Measurements from ENCODE around the gene FOXC1. TPM values are rescaled to one million over a fixed set of nuclear protein-coding genes. Genes with fewer than 3 reads are reported as not detected.

FOXC1 gene
- total RNA-seq, 2 experiments from 2014 or later: not detected

DNA sequence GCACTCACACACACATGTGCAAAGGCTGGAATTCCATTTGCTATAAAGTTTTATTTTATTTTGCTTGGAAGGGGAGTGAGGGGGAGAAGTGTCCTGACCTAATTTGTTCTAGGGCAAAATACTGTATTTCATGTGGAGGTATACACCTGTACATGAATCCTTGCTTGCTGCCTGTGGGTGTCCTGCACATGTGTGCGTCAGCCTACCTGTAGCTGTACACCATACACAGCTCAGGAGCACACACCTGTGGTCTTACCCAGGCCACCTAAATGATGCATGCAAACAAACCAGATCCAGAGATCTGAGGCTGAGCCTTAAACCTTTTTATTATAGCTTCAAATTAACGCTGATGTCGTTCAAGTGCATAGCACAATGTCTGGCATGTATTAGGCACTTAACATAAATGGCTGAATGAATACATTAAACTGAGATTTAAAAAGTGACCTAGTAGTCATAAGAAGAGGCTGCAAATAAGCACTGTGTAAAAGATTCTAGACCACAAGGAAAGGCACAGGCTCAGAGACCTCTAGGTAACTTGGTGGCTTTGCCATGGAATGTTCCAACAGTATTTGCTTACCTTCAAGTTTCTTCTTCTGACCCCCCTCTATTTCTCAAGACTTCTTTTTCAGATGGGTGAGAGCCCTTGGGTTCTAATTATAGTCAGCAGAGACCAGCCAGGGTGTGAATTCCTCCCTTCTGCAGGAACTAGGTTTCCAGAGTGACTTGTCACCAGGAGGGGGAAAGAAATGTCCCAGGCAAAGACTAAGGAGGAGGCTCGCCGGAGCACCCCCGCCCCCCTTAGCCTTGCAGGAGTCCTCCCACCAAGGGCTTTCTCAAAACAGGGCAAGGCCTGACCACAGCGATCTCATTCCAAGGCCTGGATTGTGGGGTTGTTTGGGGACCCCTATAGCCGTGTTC is 13.4 kb downstream of the FOXC1 start:
- DNase-seq (no peak), ATAC-seq (ENCODE audit: low read depth) (no peak)
- peaks cover 73% of the 10 kb centered on the region for H3K27me3 Mint-ChIP-seq
- peaks cover 3% of the 10 kb centered on the region for H3K36me3 Mint-ChIP-seq
- H3K27ac Mint-ChIP-seq: no peak overlapping the region
- H3K9me3 Mint-ChIP-seq: no peaks in the 10 kb centered on the region
- POLR2A ChIA-PET: no interaction called here
- H3K4me1 Mint-ChIP-seq: peaks cover 5% of the 10 kb centered on the region
- H3K4me3 Mint-ChIP-seq: no peak overlapping the region

GRCh38 chr6:1623769-1624057 is 14.0 kb downstream of the FOXC1 start:
- Mint-ChIP-seq H3K9me3 (no peaks in the 10 kb centered on the region), H3K36me3 (peaks cover 3% of the 10 kb centered on the region), H3K27me3 (peaks cover 73% of the 10 kb centered on the region), H3K27ac (no peak overlapping the region), H3K4me1 (peaks cover 5% of the 10 kb centered on the region), H3K4me3 (no peak overlapping the region)
- ATAC-seq (ENCODE audit: low read depth) (no peak), DNase-seq (no peak)
- POLR2A ChIA-PET: no interaction called here

GRCh38 chr6:1624058-1624850 is 14.5 kb downstream of the FOXC1 start:
- DNase-seq: no peak
- Mint-ChIP-seq H3K27me3 (peaks cover 74% of the 10 kb centered on the region), H3K9me3 (no peaks in the 10 kb centered on the region), H3K4me1 (peaks cover 5% of the 10 kb centered on the region), H3K36me3 (peaks cover 3% of the 10 kb centered on the region), H3K4me3 (peak overlapping the region; percentile 50), H3K27ac (no peak overlapping the region)
- no peak for ATAC-seq (ENCODE audit: low read depth)
- POLR2A ChIA-PET: interaction anchor here (0.6 kb wide), 1 partner anchor 16 kb away, joined by 3 read pairs; no protein-coding TSS in a partner anchor

DNA sequence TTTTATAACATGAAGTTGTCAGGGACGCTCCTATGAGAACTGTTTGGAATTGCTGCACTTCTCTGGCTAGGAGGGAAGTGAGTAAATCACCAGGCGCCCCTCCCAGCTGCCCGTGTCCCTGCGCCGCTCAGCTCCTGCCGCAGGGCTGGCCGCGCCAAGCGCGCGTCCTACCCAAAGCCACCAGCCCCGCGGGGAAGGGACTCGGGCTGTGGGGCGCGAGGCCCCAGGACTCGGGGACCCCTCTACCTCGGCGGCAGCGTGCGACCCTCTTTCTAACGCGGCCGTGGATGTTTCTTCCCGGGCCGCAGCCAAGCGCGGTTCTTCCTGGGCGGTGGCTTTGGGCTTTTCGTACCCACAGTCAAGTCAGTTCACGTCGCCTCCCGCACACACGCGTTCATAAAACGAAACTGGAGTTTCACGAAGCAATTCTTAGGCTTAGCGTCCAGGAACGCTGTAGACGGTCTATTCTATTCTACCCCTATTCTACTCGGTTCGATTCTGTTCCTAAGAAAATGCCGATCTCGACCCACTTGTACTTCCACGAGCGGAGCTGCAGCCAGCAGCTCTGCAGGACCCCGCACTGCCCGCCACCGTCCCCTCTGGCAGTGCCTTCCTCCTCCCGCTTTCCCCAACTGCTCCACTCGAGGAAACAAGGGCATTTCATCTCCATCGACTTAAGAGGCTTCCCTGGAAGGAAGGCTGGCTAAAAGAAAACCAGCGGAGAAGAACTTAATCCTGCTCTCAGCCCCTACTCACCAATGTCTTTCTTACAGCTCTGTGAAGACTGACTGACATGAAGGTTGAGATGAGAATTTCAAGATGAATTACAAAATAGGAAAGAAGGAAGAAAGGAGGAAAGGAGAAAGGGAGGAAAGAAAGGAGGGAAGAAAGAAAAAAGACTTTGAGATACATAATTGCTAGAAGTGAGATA is 15.4 kb downstream of the FOXC1 start:
- Mint-ChIP-seq H3K27me3 (peaks cover 68% of the 10 kb centered on the region), H3K9me3 (no peaks in the 10 kb centered on the region), H3K4me1 (peaks cover 5% of the 10 kb centered on the region), H3K4me3 (peak overlapping the region; percentile 77), H3K36me3 (peaks cover 3% of the 10 kb centered on the region), H3K27ac (no peak overlapping the region)
- DNase-seq (no peak), ATAC-seq (ENCODE audit: low read depth) (peak; percentile 16)
- POLR2A ChIA-PET: interaction anchor here (0.6 kb wide), 1 partner anchor 17 kb away, joined by 3 read pairs; no protein-coding TSS in a partner anchor

DNA sequence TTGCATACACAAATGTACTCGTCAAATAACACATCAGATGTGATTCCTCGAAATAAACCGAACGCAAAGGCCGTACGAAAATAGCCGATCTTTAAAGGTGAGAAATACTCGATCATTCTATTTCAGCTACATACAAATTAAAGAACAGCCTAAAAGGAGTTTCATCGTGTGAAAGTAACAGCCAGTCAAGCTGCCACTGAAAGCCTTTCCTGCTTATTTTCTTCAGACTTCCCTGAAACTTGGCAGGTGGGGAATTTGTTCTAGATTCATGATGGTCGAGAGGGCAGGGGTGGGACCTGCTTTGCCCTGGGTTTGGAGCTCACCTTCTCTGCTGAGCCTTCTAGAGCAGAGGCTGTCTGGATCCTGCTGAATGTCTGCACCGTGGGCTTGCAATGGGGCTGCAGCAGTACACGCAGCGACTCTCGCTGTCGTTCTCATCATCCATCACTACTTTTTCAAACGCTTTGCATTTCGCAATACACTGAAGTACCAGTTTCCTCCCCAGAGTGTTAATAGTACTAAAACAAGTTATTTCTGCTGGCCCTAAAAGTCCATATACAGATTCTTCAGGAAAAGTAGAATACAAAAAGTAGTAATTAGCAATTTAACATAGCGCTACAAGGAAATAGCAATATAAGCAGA is 16.2 kb downstream of the FOXC1 start:
- POLR2A ChIA-PET: no interaction called here

DNA sequence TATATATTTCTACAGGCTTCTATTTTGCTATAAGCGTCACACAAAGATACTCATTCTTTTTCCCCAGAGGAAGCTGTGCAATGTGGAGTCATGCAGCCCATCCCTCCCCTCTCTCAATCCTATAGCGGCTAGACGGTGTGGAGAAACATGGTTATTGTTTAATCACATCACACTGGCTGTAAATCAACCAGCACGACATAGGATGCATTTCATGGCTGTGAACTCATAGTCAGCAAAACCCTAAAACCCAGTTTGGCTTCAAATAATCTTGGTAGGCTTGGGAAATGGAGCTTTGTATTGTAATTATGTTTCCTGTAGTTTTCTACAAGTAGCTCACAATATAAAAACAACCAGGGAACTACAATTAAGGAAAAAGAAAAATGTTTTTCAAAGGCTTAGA is 16.8 kb downstream of the FOXC1 start:
- Mint-ChIP-seq H3K27me3 (peaks cover 64% of the 10 kb centered on the region), H3K4me3 (no peak overlapping the region), H3K27ac (no peak overlapping the region), H3K36me3 (peaks cover 3% of the 10 kb centered on the region), H3K9me3 (no peaks in the 10 kb centered on the region), H3K4me1 (peaks cover 5% of the 10 kb centered on the region)
- DNase-seq (no peak), ATAC-seq (ENCODE audit: low read depth) (no peak)
- POLR2A ChIA-PET: no interaction called here

More for the DNA sequence above, 16.2 kb downstream of the FOXC1 start:
- peaks cover 3% of the 10 kb centered on the region for H3K36me3 Mint-ChIP-seq
- H3K4me3 Mint-ChIP-seq: peak overlapping the region; percentile 77
- no peaks in the 10 kb centered on the region for H3K9me3 Mint-ChIP-seq
- no peak overlapping the region for H3K27ac Mint-ChIP-seq
- H3K27me3 Mint-ChIP-seq: peaks cover 66% of the 10 kb centered on the region
- DNase-seq (no peak), ATAC-seq (ENCODE audit: low read depth) (no peak)
- H3K4me1 Mint-ChIP-seq: peaks cover 5% of the 10 kb centered on the region

- H3K36me3 Mint-ChIP-seq: no peaks in the 10 kb centered on the region
- peaks cover 50% of the 10 kb centered on the region for H3K27me3 Mint-ChIP-seq
- ATAC-seq (ENCODE audit: low read depth): no peak
- POLR2A ChIA-PET: no interaction called here
- no peak overlapping the region for H3K27ac Mint-ChIP-seq
- peaks cover 5% of the 10 kb centered on the region for H3K4me1 Mint-ChIP-seq
- no peak for DNase-seq
- no peak overlapping the region for H3K4me3 Mint-ChIP-seq
- H3K9me3 Mint-ChIP-seq: no peaks in the 10 kb centered on the region
Observed at GRCh38 chr6:1627827-1628560, 18.3 kb downstream of the FOXC1 start.

- peaks cover 5% of the 10 kb centered on the region for H3K4me1 Mint-ChIP-seq
- POLR2A ChIA-PET: no interaction called here
- no peak overlapping the region for H3K27ac Mint-ChIP-seq
- H3K36me3 Mint-ChIP-seq: no peaks in the 10 kb centered on the region
- peaks cover 44% of the 10 kb centered on the region for H3K27me3 Mint-ChIP-seq
- DNase-seq: no peak
- H3K4me3 Mint-ChIP-seq: no peak overlapping the region
- no peak for ATAC-seq (ENCODE audit: low read depth)
- no peaks in the 10 kb centered on the region for H3K9me3 Mint-ChIP-seq
Observed at GRCh38 chr6:1629316-1629715, 19.6 kb downstream of the FOXC1 start.

DNA sequence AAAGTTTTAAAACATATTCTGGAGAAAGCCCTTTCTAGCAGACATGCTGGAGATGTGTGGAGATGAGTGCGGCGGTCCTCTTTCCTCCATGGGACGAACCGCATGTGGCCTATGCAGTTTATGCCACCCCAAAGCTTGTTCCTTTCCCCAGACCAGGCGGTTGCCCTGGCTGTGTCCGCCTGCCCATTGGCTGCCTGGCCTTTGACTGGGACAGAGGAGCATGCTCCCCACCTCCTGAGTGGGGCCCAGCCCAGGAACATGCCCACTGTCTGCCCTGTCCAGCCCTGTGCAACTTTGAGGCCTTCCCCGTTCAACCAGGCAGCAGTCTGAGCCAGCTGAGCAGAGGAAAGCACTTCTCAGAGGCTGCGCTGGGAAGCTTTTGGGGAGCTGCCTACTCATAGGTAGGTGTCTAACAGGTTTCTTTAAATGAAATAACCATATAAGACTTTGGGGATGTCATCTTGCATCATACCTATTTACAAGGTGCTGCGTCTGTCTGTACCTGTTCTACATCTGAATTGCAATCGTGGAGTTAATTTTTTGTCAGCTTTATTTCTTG is 20.6 kb downstream of the FOXC1 start:
- POLR2A ChIA-PET: no interaction called here
- Mint-ChIP-seq H3K27me3 (peaks cover 41% of the 10 kb centered on the region), H3K4me3 (no peak overlapping the region)

GRCh38 chr6:1630771-1631217 is 21.1 kb downstream of the FOXC1 start:
- H3K36me3 Mint-ChIP-seq: no peaks in the 10 kb centered on the region
- no peak overlapping the region for H3K4me3 Mint-ChIP-seq
- peaks cover 36% of the 10 kb centered on the region for H3K27me3 Mint-ChIP-seq
- POLR2A ChIA-PET: no interaction called here
- DNase-seq (no peak), ATAC-seq (ENCODE audit: low read depth) (no peak)
- H3K9me3 Mint-ChIP-seq: no peaks in the 10 kb centered on the region
- no peaks in the 10 kb centered on the region for H3K4me1 Mint-ChIP-seq
- no peak overlapping the region for H3K27ac Mint-ChIP-seq

More for the DNA sequence above, 20.6 kb downstream of the FOXC1 start:
- no peak for ATAC-seq (ENCODE audit: low read depth)
- DNase-seq: no peak
- peaks cover 3% of the 10 kb centered on the region for H3K4me1 Mint-ChIP-seq
- H3K36me3 Mint-ChIP-seq: no peaks in the 10 kb centered on the region
- no peak overlapping the region for H3K27ac Mint-ChIP-seq
- no peaks in the 10 kb centered on the region for H3K9me3 Mint-ChIP-seq

DNA sequence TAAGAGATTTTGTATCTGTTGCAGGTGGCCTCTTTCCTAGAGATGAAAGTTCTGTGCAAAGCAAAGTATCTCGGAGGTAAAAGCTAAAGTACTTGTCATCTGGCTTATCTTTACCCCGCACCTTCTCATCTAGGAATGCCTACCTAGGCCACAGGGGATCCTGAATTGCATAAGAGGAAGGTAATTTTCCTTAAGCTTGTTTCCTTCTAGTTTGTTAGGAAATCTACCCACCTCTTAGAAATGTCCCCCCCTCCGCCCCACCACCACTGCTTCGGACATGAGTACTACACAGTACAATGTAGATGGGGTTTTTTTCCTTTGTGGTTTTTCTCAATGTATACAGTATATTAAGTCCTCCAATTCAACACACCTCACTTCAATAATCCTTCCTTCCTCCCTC is 21.5 kb downstream of the FOXC1 start:
- no peak overlapping the region for H3K4me3 Mint-ChIP-seq
- peaks cover 31% of the 10 kb centered on the region for H3K27me3 Mint-ChIP-seq
- no peaks in the 10 kb centered on the region for H3K4me1 Mint-ChIP-seq
- ATAC-seq (ENCODE audit: low read depth): no peak
- no peaks in the 10 kb centered on the region for H3K36me3 Mint-ChIP-seq
- no peak for DNase-seq
- POLR2A ChIA-PET: no interaction called here
- H3K27ac Mint-ChIP-seq: no peak overlapping the region
- H3K9me3 Mint-ChIP-seq: no peaks in the 10 kb centered on the region

Measured in activated naive CD8-positive, alpha-beta T cell treated with anti-CD3 and anti-CD28 coated beads, Interleukin-2, amount 10 ng/mL, durations not matched to agents 7 days and 5 days (primary cell).